DMS153 treated with DMSO at 0.1 percent for 48 hours (cell line): ENCODE measurements around the gene RBFOX1.

ENCODE experiments used
- DNase-seq: peaks from one replicate; lab custom pipeline; 2025; ENCODE audit not compliant: unreplicated experiment; lab: John Stamatoyannopoulos, UW

Gene RBFOX1

DNA sequence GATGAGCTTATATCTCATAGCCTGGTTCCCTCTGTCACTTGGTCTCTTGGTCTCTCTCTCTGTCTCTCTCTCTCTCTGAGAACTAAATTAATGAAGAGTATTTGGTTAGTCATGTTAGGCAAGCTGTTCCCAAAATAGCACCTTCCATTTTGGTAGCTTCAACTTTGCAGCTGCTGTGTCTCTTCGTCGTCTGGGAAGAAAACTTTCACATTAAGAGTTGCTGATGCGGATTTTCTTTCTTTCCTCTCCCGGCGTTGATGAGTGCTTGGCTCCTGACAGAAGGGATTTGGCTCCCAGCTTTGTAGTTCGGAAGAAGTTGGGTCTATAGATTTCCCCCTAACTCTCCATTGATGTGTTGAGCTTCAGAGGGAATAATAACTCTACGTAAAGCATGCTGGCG lies at the start of gene RBFOX1:
Gene RBFOX1, plus strand, starts transcription at position 235 of the 400 bp plus-strand sequence.
- DNase-seq: no peak

DNA sequence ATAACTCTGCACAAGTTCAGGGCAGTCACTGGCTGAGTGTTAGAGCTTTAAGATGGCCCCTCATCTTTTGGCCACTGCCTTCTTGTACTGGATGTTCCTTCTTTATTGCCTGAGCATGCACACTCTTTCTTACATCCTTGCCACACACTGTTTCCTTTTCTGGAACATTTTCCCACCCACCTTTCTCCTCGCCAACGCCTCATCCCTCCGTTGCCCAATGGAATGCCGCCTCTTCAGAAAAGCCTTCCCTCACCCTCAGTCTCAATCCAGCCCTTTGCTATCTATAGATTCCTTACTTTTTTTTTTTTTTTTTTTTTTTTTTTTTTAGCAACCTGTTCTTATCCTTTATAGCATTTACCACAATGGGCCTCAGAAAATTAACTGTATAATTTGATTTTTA lies 47.9 kb upstream of the RBFOX1 start:
- DNase-seq: no peak

GRCh38 chr16:7285520-7285919 lies 47.1 kb upstream of the RBFOX1 start:
- no peak for DNase-seq

- DNase-seq: no peak
These were observed 43.3 kb upstream of the RBFOX1 start for GRCh38 chr16:7289299-7289698.

- DNase-seq: no peak
These were observed 42.0 kb upstream of the RBFOX1 start for GRCh38 chr16:7290682-7291081.

DNA sequence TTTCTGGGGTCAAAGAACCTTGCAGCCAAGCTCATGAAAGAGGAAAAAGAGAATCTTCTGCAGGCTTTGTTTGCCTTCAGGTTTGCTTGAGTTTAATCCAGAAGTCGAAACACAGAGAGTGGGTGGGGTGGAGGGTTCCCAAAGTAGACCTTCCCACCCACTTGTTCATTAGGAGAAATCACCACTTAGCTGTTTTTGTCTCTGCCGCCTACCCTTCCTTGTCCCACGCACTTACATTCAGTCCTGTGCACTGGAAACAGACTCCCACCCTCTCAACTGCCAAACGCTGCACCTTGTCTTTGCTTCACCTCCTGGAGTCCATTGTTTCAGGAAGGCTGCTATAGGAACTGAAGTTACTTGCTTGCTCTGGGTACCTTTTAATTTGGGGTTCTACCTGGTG lies 38.6 kb upstream of the RBFOX1 start:
- no peak for DNase-seq

GRCh38 chr16:7303052-7303610 lies 29.5 kb upstream of the RBFOX1 start:
- peak; percentile 11 for DNase-seq

GRCh38 chr16:7303660-7304200 lies 28.9 kb upstream of the RBFOX1 start:
- DNase-seq: no peak

DNA sequence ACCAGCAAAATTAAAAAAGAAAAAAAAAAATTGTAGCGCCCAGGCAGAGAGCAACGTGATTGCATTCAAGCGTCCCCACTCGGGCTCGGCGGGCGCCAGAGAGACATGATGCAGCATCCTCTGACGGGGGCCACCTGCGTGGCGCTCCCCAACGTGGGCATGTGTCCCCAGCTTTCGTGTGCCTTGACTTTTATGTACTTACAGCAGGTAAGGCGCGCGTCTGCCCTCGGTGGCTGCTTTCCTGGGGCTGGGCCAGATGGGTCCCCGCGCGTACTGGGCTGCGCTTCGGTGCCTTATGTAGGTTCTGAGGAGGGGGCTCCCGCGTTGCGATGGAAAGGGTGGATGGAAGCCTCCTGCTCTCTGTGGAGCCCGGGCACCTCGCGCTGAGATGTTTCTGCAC lies 28.4 kb upstream of the RBFOX1 start:
- DNase-seq: no peak

GRCh38 chr16:7304958-7305357 lies 27.7 kb upstream of the RBFOX1 start:
- DNase-seq: no peak

DNA sequence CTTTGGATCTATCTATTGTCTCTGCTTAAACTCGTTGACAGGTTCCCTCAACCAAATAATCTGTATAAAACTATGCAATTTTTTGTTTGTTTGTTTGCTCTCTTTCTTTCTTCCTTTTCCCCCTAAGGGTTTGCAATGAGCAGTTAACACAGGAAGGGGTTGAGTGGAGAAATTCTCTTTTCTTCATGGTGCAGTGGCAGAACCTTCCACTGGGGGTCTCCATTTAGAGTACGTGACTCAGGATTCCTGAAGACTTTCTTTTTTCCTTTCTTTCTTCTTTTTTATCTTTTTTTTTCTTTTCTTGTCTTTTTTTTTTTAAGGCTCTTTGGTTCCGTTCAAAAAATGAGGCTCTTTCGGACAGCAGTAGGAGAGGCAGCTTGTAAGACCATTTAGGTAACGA lies 19.5 kb upstream of the RBFOX1 start:
- DNase-seq: no peak

GRCh38 chr16:7314163-7314562 lies 18.5 kb upstream of the RBFOX1 start:
- DNase-seq: no peak

DNA sequence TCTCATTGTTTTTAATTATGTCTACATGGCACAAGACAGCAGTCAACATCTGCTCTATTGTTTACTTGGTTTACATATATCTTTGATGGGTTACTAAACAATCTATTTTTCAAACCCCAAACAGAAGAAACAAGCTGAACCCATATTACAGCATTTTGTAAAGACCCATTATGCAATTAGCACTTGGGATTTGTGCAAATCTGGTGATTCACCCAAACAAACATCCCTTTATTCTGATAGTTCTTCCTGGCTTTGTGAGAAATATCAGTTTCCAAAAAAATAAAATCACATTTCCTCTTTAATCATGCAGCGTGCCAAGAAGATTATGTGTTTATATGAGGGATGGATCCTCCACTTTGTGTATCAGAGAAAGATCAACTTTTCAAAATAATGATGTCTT lies 16.8 kb upstream of the RBFOX1 start:
- DNase-seq: peak; percentile 46

DNA sequence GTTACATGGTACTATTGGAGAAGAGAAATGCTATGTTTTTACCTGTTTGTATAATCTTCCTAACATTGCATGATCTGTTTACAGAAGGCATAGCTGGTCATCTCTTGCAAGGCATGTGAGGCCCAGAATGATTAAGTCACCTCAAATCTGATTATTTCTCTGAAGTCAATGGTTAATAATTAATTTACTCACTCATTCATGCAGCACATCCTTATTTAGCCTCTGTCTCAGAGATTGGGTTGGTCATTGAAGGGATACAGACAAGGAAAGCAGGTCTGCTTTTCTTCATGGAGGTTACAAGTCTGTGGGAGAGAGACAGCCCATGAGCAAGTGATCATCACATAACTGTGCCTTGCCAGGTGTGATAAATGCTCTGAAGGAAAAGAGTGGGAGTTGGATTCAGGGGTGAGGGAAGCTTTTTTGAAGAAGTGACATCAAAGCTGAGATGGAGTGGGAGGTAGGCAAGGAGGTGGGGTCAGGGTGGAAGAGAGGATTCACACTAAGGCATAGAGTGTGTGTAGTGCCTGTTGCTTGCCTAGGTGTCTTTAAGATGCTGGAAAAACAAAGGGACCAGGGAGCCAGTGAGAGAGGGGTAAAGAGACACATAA lies 16.3 kb upstream of the RBFOX1 start:
- no peak for DNase-seq

GRCh38 chr16:7317982-7318381 lies 14.7 kb upstream of the RBFOX1 start:
- no peak for DNase-seq

DNA sequence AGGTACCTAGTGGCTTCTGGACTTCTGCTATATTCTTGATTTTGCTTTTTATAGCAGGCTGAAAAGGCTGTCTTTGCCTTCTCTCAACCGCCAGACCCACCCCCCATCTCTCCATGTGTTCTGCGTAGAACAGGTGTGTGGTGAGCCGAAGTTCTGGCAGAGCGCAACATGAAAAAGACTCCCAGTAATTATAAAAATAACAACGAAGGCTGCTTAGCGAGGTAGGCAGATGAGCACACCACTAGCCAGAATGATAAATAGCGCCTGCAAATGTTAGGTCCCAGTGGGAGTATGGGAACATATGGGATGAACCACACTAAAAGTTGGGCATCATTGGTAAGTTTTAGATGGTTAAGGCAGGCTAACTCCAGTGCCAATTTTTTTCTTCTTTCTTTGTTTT lies 14.0 kb upstream of the RBFOX1 start:
- no peak for DNase-seq

GRCh38 chr16:7319514-7319913 lies 13.1 kb upstream of the RBFOX1 start:
- DNase-seq: no peak

DNA sequence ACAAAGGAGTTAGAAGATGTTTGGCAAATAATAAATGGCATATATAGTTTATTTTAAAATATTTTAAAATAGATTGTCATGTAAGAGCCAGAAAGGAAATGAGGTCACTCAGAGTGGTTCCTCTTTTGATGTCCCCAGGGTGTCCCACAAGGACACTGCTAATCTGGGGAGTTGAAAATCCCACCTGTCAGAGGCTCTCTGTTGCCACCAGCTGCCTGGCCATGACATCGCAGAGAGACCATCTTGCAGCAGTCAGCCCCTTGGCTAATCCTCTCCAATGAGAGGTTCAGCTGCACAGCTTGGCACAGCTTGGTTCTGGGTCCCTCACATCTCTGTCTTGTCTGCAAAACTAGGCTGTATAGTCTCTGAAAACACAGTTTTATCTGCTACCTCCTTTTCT lies 11.0 kb upstream of the RBFOX1 start:
- no peak for DNase-seq

DNA sequence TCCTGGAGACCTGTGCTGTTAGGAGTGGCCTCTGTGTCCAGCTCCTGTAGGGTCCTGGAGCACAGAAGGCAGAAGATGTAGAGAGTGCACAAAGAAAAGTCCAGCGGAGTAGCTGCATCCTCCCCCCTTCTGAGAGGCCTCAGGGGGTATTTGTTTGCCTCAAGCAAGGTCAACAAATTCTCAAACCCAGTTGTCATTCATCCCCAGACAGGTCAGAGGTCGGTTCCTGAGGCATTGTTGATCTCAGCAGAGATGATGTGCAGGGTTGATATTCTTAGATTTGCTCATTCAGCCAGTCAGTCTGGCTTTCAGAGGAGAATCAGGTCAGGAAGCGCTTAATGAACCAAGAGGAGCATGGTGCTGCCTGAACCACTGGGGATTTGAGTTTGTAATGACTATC lies 8.3 kb upstream of the RBFOX1 start:
- no peak for DNase-seq

GRCh38 chr16:7325834-7326233 lies 6.8 kb upstream of the RBFOX1 start:
- no peak for DNase-seq

DNA sequence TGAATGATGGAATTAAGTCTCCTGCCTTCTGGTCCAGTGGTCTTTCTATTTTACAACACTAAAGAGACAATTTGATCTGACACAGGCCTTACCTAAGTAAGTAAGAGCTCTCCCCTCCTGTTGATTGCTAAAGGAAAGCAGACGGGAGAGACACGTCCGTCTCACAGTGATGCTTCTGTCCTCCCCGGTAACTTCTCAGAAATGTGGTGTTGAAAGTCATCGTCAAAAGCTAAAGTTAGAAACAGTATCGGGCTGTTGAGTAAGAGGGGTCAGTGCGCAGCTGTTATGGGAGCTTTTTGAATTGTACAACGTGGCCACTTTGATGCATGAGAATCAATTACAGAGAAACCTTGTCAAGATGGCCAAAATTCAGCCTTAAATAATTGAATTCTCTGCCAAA lies 1.9 kb upstream of the RBFOX1 start:
- no peak for DNase-seq

- DNase-seq: no peak
These were observed 648 bp upstream of the RBFOX1 start for GRCh38 chr16:7331997-7332396.

DNA sequence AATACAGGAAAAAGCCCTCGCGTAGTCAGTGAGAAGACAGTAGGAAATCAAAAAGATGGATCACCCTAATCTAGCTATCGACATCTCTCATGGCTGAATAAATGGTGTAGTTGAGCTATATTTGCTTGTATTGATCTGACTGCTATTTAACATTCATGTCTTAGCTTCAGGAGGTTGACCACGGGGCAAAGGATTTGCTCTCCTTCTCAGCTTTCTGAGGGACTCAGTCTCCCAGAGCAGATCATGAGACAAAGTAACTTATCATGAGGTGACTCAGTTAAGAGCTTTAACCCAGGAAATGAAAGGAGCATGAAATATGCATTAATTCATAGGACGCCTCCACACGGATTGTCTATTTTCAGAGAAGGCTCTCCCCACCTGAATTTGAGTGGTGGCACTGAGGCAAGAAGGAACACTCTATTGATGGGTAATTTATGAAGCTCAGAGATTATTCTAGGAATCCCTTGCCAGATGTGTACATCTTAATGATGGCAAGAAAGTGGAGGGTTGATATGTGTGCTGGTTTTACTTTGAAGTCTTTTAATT lies 608 bp downstream of the RBFOX1 start:
- DNase-seq: no peak
